Measurements from ENCODE around the gene CCDC137.

DNA sequence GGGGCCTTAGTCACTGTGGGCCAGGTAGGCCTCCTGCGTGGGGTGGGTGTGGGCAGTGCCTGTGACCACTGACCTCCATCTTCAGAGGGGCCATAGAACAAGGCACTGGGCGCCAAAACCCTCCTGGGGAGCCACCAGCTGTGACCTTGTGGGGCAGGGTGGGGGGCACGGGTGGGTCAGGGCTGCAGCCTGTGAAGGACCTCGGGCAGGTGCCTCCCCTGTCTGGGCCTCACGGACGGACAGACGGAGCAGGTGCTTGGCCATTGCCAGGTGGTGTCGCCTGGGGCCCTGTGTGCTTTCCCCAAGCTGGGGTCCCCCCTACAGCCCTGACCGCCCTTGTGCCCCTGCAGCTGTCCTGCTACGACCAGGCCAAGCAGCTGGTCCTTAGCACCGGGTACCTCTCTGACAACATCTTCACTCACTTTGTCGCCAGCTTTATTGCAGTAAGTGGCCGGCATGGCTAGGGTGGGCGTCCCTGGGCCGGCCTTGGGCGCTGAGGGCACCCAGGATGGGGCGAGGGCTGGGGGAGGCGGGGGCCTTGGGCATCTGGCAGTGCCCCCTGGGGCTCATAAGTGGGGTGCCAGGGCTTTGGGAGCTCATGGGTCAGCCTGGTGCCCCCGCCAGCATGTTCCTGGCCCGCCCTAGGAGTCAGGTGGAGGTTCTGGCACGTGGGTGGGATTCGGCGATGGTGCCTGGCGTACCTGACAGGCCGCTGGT is 50.7 kb downstream of the CCDC137 start:
- TF ChIP-seq POLR2AphosphoS5 (IDR thresholded peaks at IDR 0.05): no peak
- TF ChIP-seq EZH2 (IDR thresholded peaks at IDR 0.05; ENCODE audit: borderline replicate concordance, insufficient read depth, low read length, poor library complexity, severe bottlenecking): no peak
- TF ChIP-seq, protein P1, sequence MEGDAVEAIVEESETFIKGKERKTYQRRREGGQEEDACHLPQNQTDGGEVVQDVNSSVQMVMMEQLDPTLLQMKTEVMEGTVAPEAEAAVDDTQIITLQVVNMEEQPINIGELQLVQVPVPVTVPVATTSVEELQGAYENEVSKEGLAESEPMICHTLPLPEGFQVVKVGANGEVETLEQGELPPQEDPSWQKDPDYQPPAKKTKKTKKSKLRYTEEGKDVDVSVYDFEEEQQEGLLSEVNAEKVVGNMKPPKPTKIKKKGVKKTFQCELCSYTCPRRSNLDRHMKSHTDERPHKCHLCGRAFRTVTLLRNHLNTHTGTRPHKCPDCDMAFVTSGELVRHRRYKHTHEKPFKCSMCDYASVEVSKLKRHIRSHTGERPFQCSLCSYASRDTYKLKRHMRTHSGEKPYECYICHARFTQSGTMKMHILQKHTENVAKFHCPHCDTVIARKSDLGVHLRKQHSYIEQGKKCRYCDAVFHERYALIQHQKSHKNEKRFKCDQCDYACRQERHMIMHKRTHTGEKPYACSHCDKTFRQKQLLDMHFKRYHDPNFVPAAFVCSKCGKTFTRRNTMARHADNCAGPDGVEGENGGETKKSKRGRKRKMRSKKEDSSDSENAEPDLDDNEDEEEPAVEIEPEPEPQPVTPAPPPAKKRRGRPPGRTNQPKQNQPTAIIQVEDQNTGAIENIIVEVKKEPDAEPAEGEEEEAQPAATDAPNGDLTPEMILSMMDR (IDR thresholded peaks at IDR 0.05; ENCODE audit: poor library complexity, severe bottlenecking): no peak
- TF ChIP-seq MXI1 (conservative IDR thresholded peaks at IDR 0.05; ENCODE audit: poor library complexity, severe bottlenecking): no peak
- TF ChIP-seq REST (IDR thresholded peaks at IDR 0.05; ENCODE audit: borderline replicate concordance): no peak
- no peak for TF ChIP-seq TAF1 (IDR thresholded peaks at IDR 0.05; ENCODE audit: low read depth)
- no peak for TF ChIP-seq SMC3 (conservative IDR thresholded peaks at IDR 0.05; ENCODE audit: poor library complexity)
- TF ChIP-seq RAD21 (conservative IDR thresholded peaks at IDR 0.05): no peak
- no peak for TF ChIP-seq EP300 (conservative IDR thresholded peaks at IDR 0.05; ENCODE audit: poor library complexity, severe bottlenecking)
